Ovary (tissue), 3 donors: Measurements from ENCODE around the gene SSMEM1.

Experiments
- POLR2A ChIP-seq: fragments of 450-650 bp; IDR thresholded peaks from one replicate; pipeline ENCODE4 v1.6.1; 2017; ENCODE audit warnings: antibody characterized with exemption, mild to moderate bottlenecking, moderate library complexity
- TF ChIP-seq, protein P1 (sequence below), 3 donors: fragments of 450-650 bp in 2 of 3; fragments of 200-600 bp in 1 of 3; IDR thresholded peaks; one replicate each; pipeline versions ENCODE4 v1.5.1 to v1.8.0; 2016 to 2022; ENCODE audit warnings: antibody characterized with exemption in 3 of 3, mild to moderate bottlenecking in 1 of 3
- donor health status: DM: no; HTN: no; CAD: no.

DNA sequence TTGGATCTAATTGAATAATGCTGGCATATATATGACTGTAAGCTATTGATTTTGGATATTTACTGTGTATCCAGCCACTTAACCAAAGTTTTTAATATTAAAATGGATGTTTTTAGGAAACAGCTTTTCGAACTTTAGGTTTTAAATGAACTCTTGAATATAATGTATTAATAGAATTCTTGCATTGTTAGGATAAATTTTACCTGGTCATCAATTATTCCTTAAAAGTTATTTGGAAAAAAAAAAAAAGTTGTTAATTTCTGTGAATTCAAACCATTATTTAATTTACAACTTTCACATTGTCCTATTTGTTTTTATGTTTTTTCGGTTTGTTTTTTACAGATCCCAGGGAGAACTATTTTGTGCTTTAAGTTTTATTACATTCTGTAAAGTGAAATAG lies 12.3 kb upstream of the SSMEM1 start:
- TF ChIP-seq, protein P1, sequence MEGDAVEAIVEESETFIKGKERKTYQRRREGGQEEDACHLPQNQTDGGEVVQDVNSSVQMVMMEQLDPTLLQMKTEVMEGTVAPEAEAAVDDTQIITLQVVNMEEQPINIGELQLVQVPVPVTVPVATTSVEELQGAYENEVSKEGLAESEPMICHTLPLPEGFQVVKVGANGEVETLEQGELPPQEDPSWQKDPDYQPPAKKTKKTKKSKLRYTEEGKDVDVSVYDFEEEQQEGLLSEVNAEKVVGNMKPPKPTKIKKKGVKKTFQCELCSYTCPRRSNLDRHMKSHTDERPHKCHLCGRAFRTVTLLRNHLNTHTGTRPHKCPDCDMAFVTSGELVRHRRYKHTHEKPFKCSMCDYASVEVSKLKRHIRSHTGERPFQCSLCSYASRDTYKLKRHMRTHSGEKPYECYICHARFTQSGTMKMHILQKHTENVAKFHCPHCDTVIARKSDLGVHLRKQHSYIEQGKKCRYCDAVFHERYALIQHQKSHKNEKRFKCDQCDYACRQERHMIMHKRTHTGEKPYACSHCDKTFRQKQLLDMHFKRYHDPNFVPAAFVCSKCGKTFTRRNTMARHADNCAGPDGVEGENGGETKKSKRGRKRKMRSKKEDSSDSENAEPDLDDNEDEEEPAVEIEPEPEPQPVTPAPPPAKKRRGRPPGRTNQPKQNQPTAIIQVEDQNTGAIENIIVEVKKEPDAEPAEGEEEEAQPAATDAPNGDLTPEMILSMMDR (IDR thresholded peaks at IDR 0.05): no peak
- no peak for TF ChIP-seq POLR2A
